GM23338 (cell line): ENCODE data around the gene RBPMS2. TPM values are rescaled to one million over a fixed set of nuclear protein-coding genes. Genes with fewer than 3 reads are reported as not detected.

ENCODE experiments used
- ATAC-seq: fragments of 200-7000 bp; cut with Tn5 transposase; 3 replicates; pipeline ENCODE4 v1.9.1; 2020
- DNase-seq: peaks from one replicate; pipeline ENCODE4 v3.0.0-alpha.2; 2015; ENCODE audit warnings: low spot score
- H2AFZ ChIP-seq: fragments of 200-600 bp; sonication (generic); 2 replicates; pipeline ENCODE4 v1.8.0; 2016; ENCODE audit warnings: antibody characterized with exemption, mild to moderate bottlenecking, moderate library complexity
- H3F3A ChIP-seq: fragments of 200-600 bp; sonication (generic); replicated peaks from 2 replicates; pipeline ENCODE4 v1.8.0; 2017; ENCODE audit warnings: antibody characterized with exemption, mixed run types, low read depth
- H3K27ac ChIP-seq: fragments of 200-600 bp; sonication (generic); 2 replicates; pipeline ENCODE4 v1.6.1; 2016; ENCODE audit warnings: low read depth
- H3K27me3 ChIP-seq: fragments of 200-600 bp; sonication (generic); 2 replicates; pipeline ENCODE4 v1.8.0; 2016; ENCODE audit warnings: mild to moderate bottlenecking, mixed run types, moderate library complexity; ENCODE audit not compliant: insufficient read depth
- H3K36me3 ChIP-seq: fragments of 200-600 bp; sonication (generic); 2 replicates; pipeline ENCODE4 v1.8.0; 2016; ENCODE audit warnings: mild to moderate bottlenecking; ENCODE audit not compliant: insufficient read depth
- H3K4me1 ChIP-seq: fragments of 200-600 bp; sonication (generic); 2 replicates; pipeline ENCODE4 v1.8.0; 2016; ENCODE audit warnings: mild to moderate bottlenecking, moderate library complexity; ENCODE audit not compliant: insufficient read depth
- H3K4me2 ChIP-seq: fragments of 200-600 bp; sonication (generic); 2 replicates; pipeline ENCODE4 v1.7.1; 2017; ENCODE audit warnings: mixed run types
- H3K4me3 ChIP-seq: fragments of 200-600 bp; sonication (generic); 2 replicates; pipeline ENCODE4 v1.6.1; 2016; ENCODE audit warnings: mixed run types
- H3K79me2 ChIP-seq: fragments of 200-600 bp; sonication (generic); replicated peaks from 2 replicates; pipeline ENCODE4 v1.8.0; 2017; ENCODE audit warnings: mild to moderate bottlenecking; ENCODE audit not compliant: insufficient read depth
- H3K9me2 ChIP-seq: fragments of 200-600 bp; sonication (generic); 2 replicates; pipeline ENCODE4 v1.8.0; 2017; ENCODE audit not compliant: insufficient read depth
- H4K20me1 ChIP-seq: fragments of 200-600 bp; sonication (generic); replicated peaks from 2 replicates; pipeline ENCODE4 v1.8.0; 2017; ENCODE audit warnings: mild to moderate bottlenecking; ENCODE audit not compliant: insufficient read depth
- H3K27ac Mint-ChIP-seq: 2 replicates; pipeline ENCODE4 v1.8.0; 2020; ENCODE audit warnings: inconsistent platforms, mild to moderate bottlenecking, moderate library complexity, mixed read lengths
- H3K27me3 Mint-ChIP-seq: 3 replicates; pipeline ENCODE4 v1.8.0; 2022; ENCODE audit warnings: low read depth, mild to moderate bottlenecking, moderate library complexity, mixed read lengths, inconsistent platforms; ENCODE audit not compliant: insufficient read depth, poor library complexity
- H3K36me3 Mint-ChIP-seq: 3 replicates; pipeline ENCODE4 v1.8.0; 2021; ENCODE audit warnings: low read depth, mild to moderate bottlenecking, inconsistent platforms, moderate library complexity, mixed read lengths
- H3K4me1 Mint-ChIP-seq: 3 replicates; pipeline ENCODE4 v1.8.0; 2020; ENCODE audit warnings: mild to moderate bottlenecking, inconsistent platforms, mixed read lengths
- H3K4me3 Mint-ChIP-seq: 3 replicates; pipeline ENCODE4 v1.8.0; 2021; ENCODE audit warnings: moderate library complexity, mild to moderate bottlenecking, inconsistent platforms, mixed read lengths
- H3K9me3 Mint-ChIP-seq: 3 replicates; pipeline ENCODE4 v1.8.0; 2020; ENCODE audit warnings: moderate library complexity, mild to moderate bottlenecking, inconsistent platforms, mixed read lengths
- CREB1 ChIP-seq: fragments of 250-450 bp; sonication (Bioruptor Pico); IDR thresholded peaks from 2 replicates; pipeline ENCODE4 v1.5.0; 2020; ENCODE audit warnings: low read depth, mild to moderate bottlenecking, moderate library complexity
- CTCF ChIP-seq, 2 experiments: fragments of 200-600 bp in 1 of 2; sonication (generic) in 1 of 2; conservative IDR thresholded peaks; 2 replicates each; pipeline versions ENCODE4 v1.5.1 to v1.6.1; 2016 to 2017; ENCODE audit warnings: antibody characterized with exemption in 2 of 2, low read depth in 2 of 2, mild to moderate bottlenecking in 2 of 2, moderate library complexity in 1 of 2
- ETS1 ChIP-seq: IDR thresholded peaks from 2 replicates; pipeline ENCODE4 v1.6.1; 2016; ENCODE audit warnings: antibody characterized with exemption
- EZH2 ChIP-seq: fragments of 200-600 bp; sonication (generic); IDR thresholded peaks from one replicate; pipeline ENCODE4 v1.8.0; 2017; ENCODE audit warnings: antibody characterized with exemption, mild to moderate bottlenecking, low read depth; ENCODE audit not compliant: unreplicated experiment
- EZH2phosphoT487 ChIP-seq: fragments of 200-600 bp; sonication (generic); IDR thresholded peaks from one replicate; pipeline ENCODE4 v1.8.1; 2018; ENCODE audit warnings: antibody characterized with exemption; ENCODE audit not compliant: unreplicated experiment
- JUNB ChIP-seq: IDR thresholded peaks from one replicate; pipeline ENCODE4 v1.6.1; 2016; ENCODE audit warnings: antibody characterized with exemption; ENCODE audit not compliant: unreplicated experiment
- NANOG ChIP-seq: IDR thresholded peaks from 2 replicates; pipeline ENCODE4 v1.6.1; 2016; ENCODE audit warnings: antibody characterized with exemption, borderline replicate concordance
- POLR2AphosphoS5 ChIP-seq: IDR thresholded peaks from 2 replicates; pipeline ENCODE4 v1.6.1; 2016; ENCODE audit warnings: antibody characterized with exemption, low read depth
- REST ChIP-seq: IDR thresholded peaks from one replicate; pipeline ENCODE4 v1.6.1; 2018; ENCODE audit warnings: antibody characterized with exemption; ENCODE audit not compliant: unreplicated experiment
- STAT1 ChIP-seq: IDR thresholded peaks from one replicate; pipeline ENCODE4 v1.6.1; 2016; ENCODE audit warnings: antibody characterized with exemption; ENCODE audit not compliant: unreplicated experiment
- ZNF114 ChIP-seq: fragments of 250-450 bp; sonication (Bioruptor Pico); IDR thresholded peaks from 2 replicates; pipeline ENCODE4 v1.5.0; 2020; ENCODE audit warnings: mild to moderate bottlenecking, moderate library complexity
- ZNF331 ChIP-seq: fragments of 250-450 bp; sonication (Bioruptor Pico); IDR thresholded peaks from 2 replicates; pipeline ENCODE4 v1.5.0; 2020; ENCODE audit warnings: low read depth, mild to moderate bottlenecking, moderate library complexity
- ZNF462 ChIP-seq: fragments of 250-450 bp; sonication (Bioruptor Pico); IDR thresholded peaks from 2 replicates; pipeline ENCODE4 v1.5.0; 2020; ENCODE audit warnings: mild to moderate bottlenecking, moderate library complexity
- polyA plus RNA-seq: library from polyadenylated mRNA; unstranded; fragments of >200 nt; fragmentation: Nextera tagmentation; extraction: Ambion mirVana; gene quantifications from 2 replicates; pipeline ENCODE4 v1.2.1, GENCODE V29; 2016
- total RNA-seq: library from RNA; depleted of rRNA; stranded (reverse); fragments of >200 nt; shearing (Covaris generic); gene quantifications from 2 replicates; pipeline ENCODE4 v1.2.3, GENCODE V29; 2014

RBPMS2 gene
- total and polyA plus RNA-seq, 2 experiments from 2014 or later: 53.3 to 171 TPM

GRCh38 chr15:64782751-64783150, 7.4 kb upstream of the RBPMS2 start:
- no peak overlapping the region for H2AFZ ChIP-seq
- H3K79me2 ChIP-seq: peaks cover 17% of the 10 kb centered on the region
- H3K9me2 ChIP-seq: no peaks in the 10 kb centered on the region
- TF ChIP-seq EZH2 (no peak), POLR2AphosphoS5 (no peak), JUNB (no peak), EZH2phosphoT487 (no peak), REST (no peak), ETS1 (no peak), ZNF462 (no peak), ZNF114 (CRISPR knock-in tag) (no peak), NANOG (no peak), CREB1 (no peak), CTCF (conservative IDR thresholded peaks at IDR 0.05; ENCODE audit: low read depth in 2 of 2) (no peak), STAT1 (no peak), ZNF331 (CRISPR knock-in tag) (no peak)
- H3K4me3 ChIP-seq: no peak overlapping the region
- Mint-ChIP-seq H3K4me3 (no peak overlapping the region), H3K9me3 (no peaks in the 10 kb centered on the region), H3K27me3 (peaks cover 3% of the 10 kb centered on the region), H3K27ac (no peak overlapping the region), H3K4me1 (peaks cover 35% of the 10 kb centered on the region), H3K36me3 (peaks cover 6% of the 10 kb centered on the region; the same call in 2 of the 3 replicates)
- H3K4me1 ChIP-seq: peaks cover 39% of the 10 kb centered on the region
- ATAC-seq (no peak), DNase-seq (no peak)
- peaks cover 4% of the 10 kb centered on the region; the same call in 1 of the 2 replicates for H3F3A ChIP-seq
- H3K4me2 ChIP-seq: no peak overlapping the region
- H4K20me1 ChIP-seq: no peaks in the 10 kb centered on the region
- 0 out of 2 replicates have a peak overlapping the region, but pooled peaks have one; percentile 33 for H3K27ac ChIP-seq
- no peaks in the 10 kb centered on the region for H3K27me3 ChIP-seq
- no peaks in the 10 kb centered on the region; the same call in 1 of the 2 replicates for H3K36me3 ChIP-seq
